ENCODE data around the gene FUT6.
"Not testable (repeated sequence)": the region's sequence is repeated elsewhere in the genome, so short reads cannot be mapped to it uniquely, and the experiment has no call there.

Gene FUT6

GRCh38 chr19:5782945-5783919 is 56.3 kb downstream of the FUT6 start:
- no peak for DNase-seq

- DNase-seq: no peak
Observed at GRCh38 chr19:5782322-5782721, 57.2 kb downstream of the FUT6 start.

- not testable (repeated sequence) for DNase-seq
Observed at GRCh38 chr19:5780916-5781315, 58.6 kb downstream of the FUT6 start.

Data from NCI-H82 (cell line).